KMS-11 (cell line): ENCODE data around the gene JAKMIP1.

Experiments used
- H2AFZ ChIP-seq: fragments of 200-600 bp; sonication (generic); 2 replicates; pipeline ENCODE4 v1.6.1; 2016; ENCODE audit warnings: antibody characterized with exemption, mixed run types, low read depth
- H3K27ac ChIP-seq: fragments of 200-600 bp; sonication (generic); 2 replicates; pipeline ENCODE4 v1.6.1; 2016; ENCODE audit warnings: mild to moderate bottlenecking, mixed run types
- H3K27me3 ChIP-seq: fragments of 200-600 bp; sonication (generic); 2 replicates; pipeline ENCODE4 v1.6.1; 2017; ENCODE audit warnings: mild to moderate bottlenecking, low read depth, mixed run types, moderate library complexity; ENCODE audit not compliant: insufficient read depth
- H3K36me3 ChIP-seq: fragments of 200-600 bp; sonication (generic); 2 replicates; pipeline ENCODE4 v1.6.1; 2017; ENCODE audit warnings: mild to moderate bottlenecking, mixed run types; ENCODE audit not compliant: insufficient read depth
- H3K4me1 ChIP-seq: fragments of 200-600 bp; sonication (generic); 2 replicates; pipeline ENCODE4 v1.6.1; 2016; ENCODE audit warnings: mild to moderate bottlenecking, low read depth, mixed run types; ENCODE audit not compliant: poor library complexity, severe bottlenecking
- H3K4me2 ChIP-seq: fragments of 200-600 bp; sonication (generic); 2 replicates; pipeline ENCODE4 v1.7.0; 2016; ENCODE audit warnings: mild to moderate bottlenecking, mixed run types
- H3K4me3 ChIP-seq: fragments of 200-600 bp; sonication (generic); IDR thresholded peaks from 2 replicates; pipeline ENCODE4 v1.6.1; 2017; ENCODE audit warnings: low read depth, low read length, mixed read lengths; ENCODE audit not compliant: insufficient read depth
- H3K79me2 ChIP-seq: fragments of 200-600 bp; sonication (generic); 2 replicates; pipeline ENCODE4 v1.6.1; 2016; ENCODE audit warnings: low read depth, mixed run types; ENCODE audit not compliant: insufficient read depth
- H3K9ac ChIP-seq: fragments of 200-600 bp; sonication (generic); 2 replicates; pipeline ENCODE4 v1.6.1; 2016; ENCODE audit warnings: mild to moderate bottlenecking, mixed run types
- H4K20me1 ChIP-seq: fragments of 200-600 bp; sonication (generic); 2 replicates; pipeline ENCODE4 v1.6.1; 2016; ENCODE audit warnings: mild to moderate bottlenecking, mixed run types; ENCODE audit not compliant: insufficient read depth
- TF ChIP-seq, protein P1 (sequence below): fragments of 200-600 bp; sonication (generic); conservative IDR thresholded peaks from 2 replicates; pipeline ENCODE4 v1.6.1; 2017; ENCODE audit warnings: low read depth, mild to moderate bottlenecking, antibody characterized with exemption, low read length, moderate library complexity, mixed read lengths

Gene JAKMIP1

GRCh38 chr4:6236816-6237390, 36.6 kb upstream of the JAKMIP1 start:
- Histone ChIP-seq H3K79me2 (no peaks in the 10 kb centered on the region), H3K27ac (no peak overlapping the region), H3K27me3 (no peaks in the 10 kb centered on the region), H3K4me2 (no peak overlapping the region), H3K4me1 (no peaks in the 10 kb centered on the region), H3K36me3 (no peaks in the 10 kb centered on the region), H4K20me1 (no peaks in the 10 kb centered on the region), H2AFZ (no peak overlapping the region), H3K9ac (no peak overlapping the region), H3K4me3 (no peak overlapping the region)
- TF ChIP-seq, protein P1, sequence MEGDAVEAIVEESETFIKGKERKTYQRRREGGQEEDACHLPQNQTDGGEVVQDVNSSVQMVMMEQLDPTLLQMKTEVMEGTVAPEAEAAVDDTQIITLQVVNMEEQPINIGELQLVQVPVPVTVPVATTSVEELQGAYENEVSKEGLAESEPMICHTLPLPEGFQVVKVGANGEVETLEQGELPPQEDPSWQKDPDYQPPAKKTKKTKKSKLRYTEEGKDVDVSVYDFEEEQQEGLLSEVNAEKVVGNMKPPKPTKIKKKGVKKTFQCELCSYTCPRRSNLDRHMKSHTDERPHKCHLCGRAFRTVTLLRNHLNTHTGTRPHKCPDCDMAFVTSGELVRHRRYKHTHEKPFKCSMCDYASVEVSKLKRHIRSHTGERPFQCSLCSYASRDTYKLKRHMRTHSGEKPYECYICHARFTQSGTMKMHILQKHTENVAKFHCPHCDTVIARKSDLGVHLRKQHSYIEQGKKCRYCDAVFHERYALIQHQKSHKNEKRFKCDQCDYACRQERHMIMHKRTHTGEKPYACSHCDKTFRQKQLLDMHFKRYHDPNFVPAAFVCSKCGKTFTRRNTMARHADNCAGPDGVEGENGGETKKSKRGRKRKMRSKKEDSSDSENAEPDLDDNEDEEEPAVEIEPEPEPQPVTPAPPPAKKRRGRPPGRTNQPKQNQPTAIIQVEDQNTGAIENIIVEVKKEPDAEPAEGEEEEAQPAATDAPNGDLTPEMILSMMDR = no peak

DNA sequence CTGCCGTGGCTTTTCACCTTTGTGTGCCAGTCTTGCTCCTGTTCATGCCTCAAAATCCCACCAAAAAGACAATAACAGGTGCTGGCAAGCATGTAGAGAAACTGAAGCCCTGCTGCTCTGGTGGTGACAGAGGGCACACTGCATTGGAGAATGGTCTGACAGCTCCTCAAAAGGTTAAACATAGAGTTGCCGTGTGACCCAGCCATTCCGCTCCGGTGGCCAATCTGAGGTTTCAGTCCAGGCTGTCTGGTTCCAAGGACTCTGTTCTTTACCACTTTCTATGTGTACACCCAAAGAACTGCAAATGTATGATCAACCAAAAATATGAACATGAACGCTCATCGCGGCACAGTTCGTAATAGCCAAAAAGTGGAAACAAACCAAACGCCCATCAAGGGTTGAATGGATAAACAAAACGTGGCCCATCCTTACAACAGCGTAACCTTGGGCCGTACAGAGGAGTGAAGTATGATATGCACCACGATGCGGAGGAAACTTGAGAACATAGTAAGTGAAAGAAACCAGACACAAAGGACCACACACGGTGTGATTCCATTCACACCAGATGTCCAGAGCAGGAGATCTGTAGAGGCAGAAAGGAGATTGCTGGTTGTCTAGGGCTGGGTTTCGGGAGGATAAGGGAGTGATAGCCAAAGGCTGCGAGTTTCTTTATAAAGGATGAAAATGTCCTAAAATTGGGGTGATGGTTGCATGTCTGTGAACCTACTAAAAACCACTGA, 35.7 kb upstream of the JAKMIP1 start:
- TF ChIP-seq, protein P1 = no peak
- Histone ChIP-seq H3K36me3 (no peaks in the 10 kb centered on the region), H2AFZ (no peak overlapping the region), H3K4me1 (no peaks in the 10 kb centered on the region), H3K4me2 (no peak overlapping the region), H4K20me1 (no peaks in the 10 kb centered on the region), H3K27ac (no peak overlapping the region), H3K27me3 (no peaks in the 10 kb centered on the region), H3K79me2 (no peaks in the 10 kb centered on the region), H3K4me3 (no peak overlapping the region), H3K9ac (no peak overlapping the region)

DNA sequence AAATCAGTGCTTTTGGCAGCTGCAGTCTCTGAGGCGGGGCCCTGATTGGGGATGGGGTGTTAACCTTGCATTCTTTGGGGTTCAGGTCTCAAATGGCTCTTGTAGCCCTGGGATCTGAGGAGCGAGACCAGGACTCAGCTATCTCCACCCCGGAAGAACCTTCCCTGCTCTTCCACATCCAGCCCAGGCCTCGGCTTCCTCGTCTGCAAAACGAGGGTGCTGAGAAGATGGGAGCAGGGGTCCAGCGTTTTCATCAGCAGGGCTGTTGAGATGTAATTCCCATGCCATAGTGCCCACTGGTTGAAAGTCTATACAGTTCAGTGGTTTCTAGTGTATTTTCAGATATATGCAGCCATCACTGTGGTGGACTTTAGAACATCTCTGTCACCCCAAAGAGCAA, 34.7 kb upstream of the JAKMIP1 start:
- H3K9ac ChIP-seq = no peak overlapping the region
- no peaks in the 10 kb centered on the region for H3K4me1 ChIP-seq
- TF ChIP-seq, protein P1 = no peak
- no peaks in the 10 kb centered on the region for H3K79me2 ChIP-seq
- no peaks in the 10 kb centered on the region for H3K36me3 ChIP-seq
- no peak overlapping the region for H2AFZ ChIP-seq
- no peak overlapping the region for H3K4me3 ChIP-seq
- no peaks in the 10 kb centered on the region for H4K20me1 ChIP-seq
- no peak overlapping the region for H3K27ac ChIP-seq
- no peak overlapping the region for H3K4me2 ChIP-seq
- H3K27me3 ChIP-seq = no peaks in the 10 kb centered on the region

- no peak overlapping the region for H3K4me2 ChIP-seq
- H3K4me1 ChIP-seq = no peaks in the 10 kb centered on the region
- H3K27me3 ChIP-seq = no peaks in the 10 kb centered on the region
Measured at GRCh38 chr4:6233929-6234328, 33.6 kb upstream of the JAKMIP1 start.

More at GRCh38 chr4:6233929-6234328, 33.6 kb upstream of the JAKMIP1 start:
- no peaks in the 10 kb centered on the region for H3K36me3 ChIP-seq
- no peak overlapping the region for H2AFZ ChIP-seq
- no peak overlapping the region for H3K27ac ChIP-seq
- no peaks in the 10 kb centered on the region for H4K20me1 ChIP-seq
- no peak overlapping the region for H3K4me3 ChIP-seq
- H3K9ac ChIP-seq = no peak overlapping the region
- TF ChIP-seq, protein P1 = no peak
- no peaks in the 10 kb centered on the region for H3K79me2 ChIP-seq
